Thymus (tissue), 11 donors: ENCODE results near the gene FKBP5. TPM values are rescaled to one million over a fixed set of nuclear protein-coding genes. Genes with fewer than 3 reads are reported as not detected.

ENCODE experiments used
- DNase-seq, 9 donors: peaks; one replicate each; pipeline ENCODE4 v3.0.0-alpha.2; 2013; ENCODE audit warnings: low spot score in 9 of 9, low read depth in 6 of 9, missing footprints in 1 of 9
- H3K27ac ChIP-seq, 2 donors: one replicate each; pipeline ENCODE4 v1.5.1; 2013; ENCODE audit warnings: control low read depth in 1 of 2, low read depth in 1 of 2, low read length in 1 of 2, mild to moderate bottlenecking in 1 of 2, moderate library complexity in 1 of 2
- H3K27me3 ChIP-seq, 2 donors: one replicate each; pipeline ENCODE4 v1.5.1; 2013; ENCODE audit warnings: low read length in 1 of 2; ENCODE audit not compliant: control insufficient read depth in 2 of 2, insufficient read depth in 1 of 2
- H3K36me3 ChIP-seq, 2 donors: one replicate each; pipeline ENCODE4 v1.5.1; 2013; ENCODE audit warnings: low read length in 1 of 2, mild to moderate bottlenecking in 1 of 2, moderate library complexity in 1 of 2; ENCODE audit not compliant: control insufficient read depth in 2 of 2, insufficient read depth in 2 of 2
- H3K4me1 ChIP-seq, 2 donors: one replicate each; pipeline ENCODE4 v1.5.1; 2013; ENCODE audit warnings: low read length in 2 of 2; ENCODE audit not compliant: control insufficient read depth in 2 of 2, insufficient read depth in 2 of 2
- H3K4me3 ChIP-seq, 2 donors: one replicate each; pipeline ENCODE4 v1.5.1; 2013; ENCODE audit warnings: low read length in 2 of 2, control low read depth in 1 of 2, mild to moderate bottlenecking in 1 of 2
- H3K9me3 ChIP-seq, 2 donors: one replicate each; pipeline ENCODE4 v1.5.1; 2013; ENCODE audit warnings: low read length in 1 of 2, mild to moderate bottlenecking in 1 of 2; ENCODE audit not compliant: control insufficient read depth in 2 of 2, insufficient read depth in 1 of 2
- WGBS: extraction: QIAGEN DNeasy Blood & Tissue Kit; methylation state at CpG from one replicate; pipeline ENCODE4 v1.1.7; 2013; 5-methylcytosine and 5-hydroxymethylcytosine counted together
- polyA plus RNA-seq: library from polyadenylated mRNA; stranded (reverse); fragments of 200-250 nt; gene quantifications from one replicate; pipeline ENCODE4 v1.2.3, GENCODE V29; 2013
- total RNA-seq: library from RNA; stranded (reverse); fragments of 120-200 nt; gene quantifications from one replicate; pipeline ENCODE4 v1.2.4, GENCODE V29; 2013
- donor health status: healthy.

The FKBP5 gene
- total and polyA plus RNA-seq, 2 donors: 34.2 to 338 TPM

GRCh38 chr6:35687658-35688604, 784 bp downstream of the FKBP5 start:
- Histone ChIP-seq H3K27ac (peak overlapping the region; percentile 76 to 99), H3K4me3 (peak overlapping the region; percentile 90 to 92), H3K27me3 (no peaks in the 10 kb centered on the region), H3K36me3 (peaks cover 16 to 19% of the 10 kb centered on the region in 2 donors), H3K9me3 (no peaks in the 10 kb centered on the region), H3K4me1 (peaks cover 5 to 7% of the 10 kb centered on the region in 2 donors)
- WGBS: under 1% methylated on average over 100 of the region's 100 CpGs
- DNase-seq: peak in 5 of 9 donors; percentile 34 to 77 (median 45)

GRCh38 chr6:35686873-35687555, 1.7 kb downstream of the FKBP5 start:
- 48% methylated on average over 4 of the region's 4 CpGs for WGBS
- Histone ChIP-seq H3K27ac (peak overlapping the region; percentile 76 to 99), H3K36me3 (peaks cover 16 to 19% of the 10 kb centered on the region in 2 donors), H3K4me1 (peaks cover 5 to 7% of the 10 kb centered on the region in 2 donors), H3K4me3 (peak overlapping the region; percentile 90 to 92), H3K9me3 (no peaks in the 10 kb centered on the region), H3K27me3 (no peaks in the 10 kb centered on the region)
- DNase-seq: no peak

GRCh38 chr6:35686436-35686835, 2.3 kb downstream of the FKBP5 start:
- Histone ChIP-seq H3K9me3 (no peaks in the 10 kb centered on the region), H3K27ac (no peak overlapping the region), H3K4me1 (peaks cover 5 to 7% of the 10 kb centered on the region in 2 donors), H3K4me3 (peak overlapping the region; percentile 58 to 90), H3K36me3 (peaks cover 16 to 19% of the 10 kb centered on the region in 2 donors), H3K27me3 (no peaks in the 10 kb centered on the region)
- DNase-seq: no peak
- 16% methylated on average over 2 of the region's 2 CpGs for WGBS

GRCh38 chr6:35683267-35683666, 5.4 kb downstream of the FKBP5 start:
- peaks cover 0 to 2% of the 10 kb centered on the region in 2 donors for H3K4me1 ChIP-seq
- H3K27me3 ChIP-seq: no peaks in the 10 kb centered on the region
- H3K27ac ChIP-seq: peak overlapping the region in 1 of 2 donors; percentile 52
- DNase-seq: no peak
- peak overlapping the region in 1 of 2 donors; percentile 25 for H3K4me3 ChIP-seq
- H3K36me3 ChIP-seq: peaks cover 24 to 25% of the 10 kb centered on the region in 2 donors
- H3K9me3 ChIP-seq: no peaks in the 10 kb centered on the region

GRCh38 chr6:35681298-35681697, 7.4 kb downstream of the FKBP5 start:
- 96% methylated on average over 1 of the region's 1 CpG for WGBS
- Histone ChIP-seq H3K36me3 (peaks cover 24 to 25% of the 10 kb centered on the region in 2 donors), H3K27ac (peak overlapping the region in 1 of 2 donors; percentile 25), H3K27me3 (no peaks in the 10 kb centered on the region), H3K4me3 (peak overlapping the region in 1 of 2 donors; percentile 33), H3K9me3 (no peaks in the 10 kb centered on the region), H3K4me1 (peaks cover 0 to 2% of the 10 kb centered on the region in 2 donors)
- no peak for DNase-seq

GRCh38 chr6:35679399-35679798, 9.3 kb downstream of the FKBP5 start:
- H3K27ac ChIP-seq: no peak overlapping the region
- peaks cover 0 to 6% of the 10 kb centered on the region in 2 donors for H3K4me1 ChIP-seq
- peaks cover 20 to 21% of the 10 kb centered on the region in 2 donors for H3K36me3 ChIP-seq
- DNase-seq: no peak
- 99% methylated on average over 1 of the region's 1 CpG for WGBS
- H3K27me3 ChIP-seq: no peaks in the 10 kb centered on the region
- H3K9me3 ChIP-seq: no peaks in the 10 kb centered on the region
- no peak overlapping the region for H3K4me3 ChIP-seq

- H3K27ac ChIP-seq: no peak overlapping the region
- no peak for DNase-seq
- WGBS: 95% methylated on average over 1 of the region's 1 CpG
- no peaks in the 10 kb centered on the region for H3K9me3 ChIP-seq
- H3K4me1 ChIP-seq: peaks cover 2 to 6% of the 10 kb centered on the region in 2 donors
- peaks cover 15 to 18% of the 10 kb centered on the region in 2 donors for H3K36me3 ChIP-seq
- no peak overlapping the region for H3K4me3 ChIP-seq
- H3K27me3 ChIP-seq: no peaks in the 10 kb centered on the region
Measured at GRCh38 chr6:35678814-35679213, 9.9 kb downstream of the FKBP5 start.

GRCh38 chr6:35678021-35678654, 10.6 kb downstream of the FKBP5 start:
- Histone ChIP-seq H3K4me3 (no peak overlapping the region), H3K9me3 (no peaks in the 10 kb centered on the region), H3K4me1 (peaks cover 3 to 4% of the 10 kb centered on the region in 2 donors), H3K27ac (no peak overlapping the region), H3K36me3 (peaks cover 11 to 13% of the 10 kb centered on the region in 2 donors), H3K27me3 (no peaks in the 10 kb centered on the region)
- 77% methylated on average over 4 of the region's 4 CpGs for WGBS
- DNase-seq: no peak
